Endodermal cell (in vitro differentiated cells): Measurements from ENCODE around the gene DCC. TPM values are rescaled to one million over a fixed set of nuclear protein-coding genes. Genes with fewer than 3 reads are reported as not detected.

ENCODE experiments used
- DNase-seq: peaks from one replicate; pipeline ENCODE4 v3.0.0-alpha.2; 2017
- H3K27ac ChIP-seq: 2 replicates; pipeline ENCODE4 v1.5.1; 2013; ENCODE audit warnings: mild to moderate bottlenecking, low read depth, low read length, moderate library complexity
- H3K27me3 ChIP-seq: 2 replicates; pipeline ENCODE4 v1.6.1; 2013; ENCODE audit warnings: mild to moderate bottlenecking, low read length, moderate library complexity; ENCODE audit not compliant: insufficient read depth, control insufficient read depth, poor library complexity, severe bottlenecking
- H3K36me3 ChIP-seq: 2 replicates; pipeline ENCODE4 v1.7.0; 2013; ENCODE audit warnings: mild to moderate bottlenecking, low read length, moderate library complexity; ENCODE audit not compliant: control insufficient read depth, insufficient read depth
- H3K4me1 ChIP-seq: one replicate; pipeline ENCODE4 v1.7.0; 2013; ENCODE audit warnings: low read length; ENCODE audit not compliant: control insufficient read depth, insufficient read depth
- H3K4me3 ChIP-seq: 2 replicates; pipeline ENCODE4 v1.5.1; 2013; ENCODE audit warnings: mild to moderate bottlenecking, low read length, moderate library complexity
- H3K9ac ChIP-seq: 2 replicates; pipeline ENCODE4 v1.6.1; 2013; ENCODE audit warnings: mild to moderate bottlenecking, low read length, moderate library complexity; ENCODE audit not compliant: poor library complexity, severe bottlenecking; ENCODE audit errors: extremely low read depth
- H3K9me3 ChIP-seq: 2 replicates; pipeline ENCODE4 v1.6.1; 2013; ENCODE audit warnings: mild to moderate bottlenecking, low read length, moderate library complexity; ENCODE audit not compliant: control insufficient read depth
- H3K27ac Mint-ChIP-seq: 2 replicates; pipeline ENCODE4 v1.8.0; 2020; ENCODE audit warnings: mixed read lengths
- H3K27me3 Mint-ChIP-seq: 2 replicates; pipeline ENCODE4 v1.8.0; 2021; ENCODE audit warnings: mild to moderate bottlenecking, mixed read lengths; ENCODE audit not compliant: insufficient read depth
- H3K36me3 Mint-ChIP-seq: 2 replicates; pipeline ENCODE4 v1.8.0; 2020; ENCODE audit warnings: low read depth, mixed read lengths
- H3K4me1 Mint-ChIP-seq: 2 replicates; pipeline ENCODE4 v1.8.0; 2020; ENCODE audit warnings: mixed read lengths
- H3K4me3 Mint-ChIP-seq: 2 replicates; pipeline ENCODE4 v1.8.0; 2020; ENCODE audit warnings: mild to moderate bottlenecking, moderate library complexity, mixed read lengths
- H3K9me3 Mint-ChIP-seq: 2 replicates; pipeline ENCODE4 v1.8.0; 2020; ENCODE audit warnings: mild to moderate bottlenecking, mixed read lengths
- CTCF ChIP-seq: fragments of 200-600 bp; sonication (generic); conservative IDR thresholded peaks from 2 replicates; pipeline ENCODE4 v1.5.0; 2021; ENCODE audit warnings: antibody characterized with exemption, mild to moderate bottlenecking
- WGBS, 2 experiments: methylation state at CpG; one replicate each; pipeline versions ENCODE4 v1.1.5 to v1.1.7; 2013; ENCODE audit warnings: missing lambda C conversion rate in 2 of 2, mixed read lengths in 1 of 2; ENCODE audit not compliant: insufficient coverage in 1 of 2, insufficient read length in 1 of 2; 5-methylcytosine and 5-hydroxymethylcytosine counted together
- total RNA-seq, 2 donors: library from RNA; stranded (reverse); fragmentation: NEBNext Ultra II Directional in 1 of 2; extraction: Animal tissue kit (Norgen Biotek cat#: 25700) in 1 of 2; gene quantifications; 2 replicates in 1 of 2; 3 replicates in 1 of 2; pipeline ENCODE4 v1.2.1, GENCODE V29; 2021

DCC gene
- total RNA-seq, 2 donors from 2014 or later: 0.77 to 0.97 TPM

DNA sequence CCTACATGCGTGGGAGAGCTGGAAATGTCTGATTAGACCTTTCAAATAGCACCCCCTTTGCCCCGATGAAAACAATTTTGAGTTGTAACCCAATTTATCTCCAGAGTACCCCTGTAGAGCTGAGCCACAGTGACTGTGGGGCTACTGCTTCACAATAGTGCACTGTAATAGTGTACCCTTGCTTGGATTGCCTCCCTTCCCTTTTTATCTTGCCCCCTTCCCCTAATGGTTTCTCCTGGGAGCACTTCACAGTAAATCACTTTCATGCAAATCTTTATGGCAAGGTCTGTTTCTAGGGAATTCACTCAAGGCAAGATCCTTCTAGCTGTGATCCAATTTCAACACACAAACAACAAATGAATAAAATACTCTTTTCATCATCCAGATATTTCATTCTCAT, 1196.9 kb downstream of the DCC start:
- Histone ChIP-seq H3K36me3 (no peaks in the 10 kb centered on the region), H3K4me3 (no peak overlapping the region), H3K27ac (no peak overlapping the region), H3K9ac (no peak overlapping the region), H3K4me1 (no peaks in the 10 kb centered on the region), H3K9me3 (no peaks in the 10 kb centered on the region), H3K27me3 (no peaks in the 10 kb centered on the region)
- Mint-ChIP-seq H3K4me3 (no peak overlapping the region), H3K36me3 (no peaks in the 10 kb centered on the region), H3K27me3 (no peaks in the 10 kb centered on the region), H3K4me1 (peaks cover 3% of the 10 kb centered on the region), H3K9me3 (peaks cover 2% of the 10 kb centered on the region), H3K27ac (no peak overlapping the region)
- TF ChIP-seq CTCF: no peak
- no peak for DNase-seq
- WGBS, 2 experiments: 89 to 93% methylated on average over 2 of the region's 2 CpGs

- Histone ChIP-seq H3K27me3 (no peaks in the 10 kb centered on the region), H3K9me3 (no peaks in the 10 kb centered on the region), H3K27ac (no peak overlapping the region), H3K9ac (no peak overlapping the region), H3K4me1 (no peaks in the 10 kb centered on the region), H3K4me3 (no peak overlapping the region), H3K36me3 (no peaks in the 10 kb centered on the region)
- 93% methylated on average over 1 of the region's 1 CpG; no CpG with 5 or more reads in 1 of the 2 experiments for WGBS, 2 experiments
- no peak for DNase-seq
- Mint-ChIP-seq H3K9me3 (no peaks in the 10 kb centered on the region), H3K27ac (no peak overlapping the region), H3K4me1 (peaks cover 3% of the 10 kb centered on the region), H3K27me3 (no peaks in the 10 kb centered on the region), H3K36me3 (no peaks in the 10 kb centered on the region), H3K4me3 (no peak overlapping the region)
- TF ChIP-seq CTCF: no peak
Observed at GRCh38 chr18:53541924-53542323, 1201.9 kb downstream of the DCC start.

GRCh38 chr18:53543711-53544110, 1203.7 kb downstream of the DCC start:
- no peak for TF ChIP-seq CTCF
- Mint-ChIP-seq H3K36me3 (no peaks in the 10 kb centered on the region), H3K27me3 (no peaks in the 10 kb centered on the region), H3K4me1 (peaks cover 2% of the 10 kb centered on the region), H3K4me3 (no peak overlapping the region), H3K9me3 (no peaks in the 10 kb centered on the region), H3K27ac (no peak overlapping the region)
- no peaks in the 10 kb centered on the region for H3K27me3 ChIP-seq
- DNase-seq: no peak
- no peak overlapping the region for H3K9ac ChIP-seq
- no peaks in the 10 kb centered on the region for H3K9me3 ChIP-seq
- H3K4me1 ChIP-seq: no peaks in the 10 kb centered on the region
- H3K27ac ChIP-seq: no peak overlapping the region
- H3K36me3 ChIP-seq: no peaks in the 10 kb centered on the region
- no peak overlapping the region for H3K4me3 ChIP-seq
